Astrocyte (in vitro differentiated cells and primary cell): Measurements from ENCODE around the gene CASTOR1.

Source experiments
- EZH2 ChIP-seq: IDR thresholded peaks from 2 replicates; pipeline ENCODE4 v1.6.1; 2012; ENCODE audit warnings: mild to moderate bottlenecking, low read length, inconsistent platforms; ENCODE audit not compliant: insufficient read depth
- TF ChIP-seq, protein P1 (sequence below): IDR thresholded peaks from 2 replicates; pipeline ENCODE4 v1.5.1; 2011; ENCODE audit warnings: low read depth, mild to moderate bottlenecking, inconsistent platforms, low read length, moderate library complexity; ENCODE audit not compliant: insufficient read depth

DNA sequence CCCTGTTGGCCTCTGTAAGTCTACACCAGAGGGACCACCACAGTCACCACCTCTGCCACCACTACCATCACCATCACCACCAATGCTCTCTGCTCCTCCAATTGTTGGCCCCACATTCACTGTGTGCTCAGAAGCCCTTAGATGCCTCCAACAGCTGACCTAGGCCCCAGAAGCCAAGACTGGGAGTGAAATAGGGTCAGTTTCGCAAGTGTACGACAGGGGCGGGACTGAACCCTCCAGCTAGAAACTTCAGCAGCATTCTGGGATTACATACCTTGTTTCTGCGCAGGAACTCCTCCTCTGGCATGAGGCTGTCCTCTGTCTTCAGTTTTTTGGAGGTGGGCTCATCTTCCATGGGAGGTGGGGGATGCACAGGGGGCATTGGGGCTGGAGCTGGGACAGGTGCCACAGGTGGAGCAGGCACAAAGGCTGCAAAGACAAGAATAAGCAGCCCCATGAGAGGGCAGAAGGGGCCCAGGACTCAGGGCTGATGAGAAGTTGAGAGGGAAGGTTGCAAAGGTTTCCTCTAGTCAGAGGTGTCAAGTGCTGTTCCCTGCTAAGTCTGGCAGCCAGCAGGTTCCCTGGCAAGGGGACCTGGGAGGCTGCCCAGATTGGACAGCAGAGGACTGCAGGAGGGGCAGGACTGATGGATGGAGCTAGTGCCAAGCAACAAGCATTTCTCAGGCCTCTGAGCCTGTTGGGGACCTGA is 47.6 kb upstream of the CASTOR1 start:
- TF ChIP-seq, protein P1, sequence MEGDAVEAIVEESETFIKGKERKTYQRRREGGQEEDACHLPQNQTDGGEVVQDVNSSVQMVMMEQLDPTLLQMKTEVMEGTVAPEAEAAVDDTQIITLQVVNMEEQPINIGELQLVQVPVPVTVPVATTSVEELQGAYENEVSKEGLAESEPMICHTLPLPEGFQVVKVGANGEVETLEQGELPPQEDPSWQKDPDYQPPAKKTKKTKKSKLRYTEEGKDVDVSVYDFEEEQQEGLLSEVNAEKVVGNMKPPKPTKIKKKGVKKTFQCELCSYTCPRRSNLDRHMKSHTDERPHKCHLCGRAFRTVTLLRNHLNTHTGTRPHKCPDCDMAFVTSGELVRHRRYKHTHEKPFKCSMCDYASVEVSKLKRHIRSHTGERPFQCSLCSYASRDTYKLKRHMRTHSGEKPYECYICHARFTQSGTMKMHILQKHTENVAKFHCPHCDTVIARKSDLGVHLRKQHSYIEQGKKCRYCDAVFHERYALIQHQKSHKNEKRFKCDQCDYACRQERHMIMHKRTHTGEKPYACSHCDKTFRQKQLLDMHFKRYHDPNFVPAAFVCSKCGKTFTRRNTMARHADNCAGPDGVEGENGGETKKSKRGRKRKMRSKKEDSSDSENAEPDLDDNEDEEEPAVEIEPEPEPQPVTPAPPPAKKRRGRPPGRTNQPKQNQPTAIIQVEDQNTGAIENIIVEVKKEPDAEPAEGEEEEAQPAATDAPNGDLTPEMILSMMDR: no peak
- TF ChIP-seq EZH2: no peak
